K562 (cell line): ENCODE measurements around the gene GANAB. TPM values are rescaled to one million over a fixed set of nuclear protein-coding genes. Genes with fewer than 3 reads are reported as not detected.

Experiments
- ATAC-seq: fragments of 200-7000 bp; cut with Tn5 transposase; 3 replicates; pipeline ENCODE4 v1.9.1; 2020; ENCODE audit warnings: moderate library complexity
- BruUV-seq: library from RNA; stranded (reverse); fragments of 400-500 nt; replicated peaks from 2 replicates; lab custom pipeline; 2021; lab: Mats Ljungman, UMichigan
- CTCF ChIA-PET: fragments of 300-600 bp; formaldehyde crosslinking; extraction: SDS; loops from one replicate; lab custom pipeline; 2021; ENCODE audit warnings: low intra/inter-chr PET ratio; lab: Yijun Ruan, JAX
- POLR2A ChIA-PET: fragments of 300-600, 350-650 bp; sonication (Branson Sonifier 250); formaldehyde crosslinking; extraction: SDS; loops from one replicate; lab custom pipeline; 2021; ENCODE audit warnings: antibody characterized with exemption, inconsistent platforms; lab: Yijun Ruan, JAX
- DNase-seq, 4 experiments: peaks; one replicate each; pipeline versions ENCODE4 v3.0.0 to v3.0.0-alpha.2; 2011 to 2018; ENCODE audit warnings: low spot score in 3 of 4, mixed read lengths in 3 of 4; ENCODE audit errors: extremely low read depth in 1 of 4
- FAIRE-seq: peaks from 2 replicates; lab custom pipeline; 2011; peaks lifted over from hg19 to GRCh38; lab: Jason Lieb, UNC
- H2AFZ ChIP-seq: 2 replicates; pipeline ENCODE4 v1.6.0; 2011; ENCODE audit warnings: low read depth, low read length, control low read depth, inconsistent platforms
- H3K27ac ChIP-seq: fragments of 200-600 bp; 3 replicates; pipeline ENCODE4 v1.8.0; 2011; ENCODE audit warnings: low read depth, mild to moderate bottlenecking, control low read depth, inconsistent platforms, low read length, moderate library complexity, mixed read lengths; ENCODE audit errors: extremely low read depth
- H3K27me3 ChIP-seq, 2 experiments: fragments of 300-600 bp in 1 of 2; 2 replicates in 1 of 2; 3 replicates in 1 of 2; pipeline versions ENCODE4 v1.6.0 to v1.8.0; 2011; ENCODE audit warnings: inconsistent platforms in 2 of 2, low read length in 2 of 2, mild to moderate bottlenecking in 1 of 2, mixed read lengths in 1 of 2, moderate library complexity in 1 of 2; ENCODE audit not compliant: control insufficient read depth in 2 of 2, insufficient read depth in 2 of 2
- H3K36me3 ChIP-seq: fragments of 300-600 bp; 3 replicates; pipeline ENCODE4 v1.8.0; 2011; ENCODE audit warnings: mild to moderate bottlenecking, low read length, inconsistent platforms; ENCODE audit not compliant: control insufficient read depth, insufficient read depth
- H3K4me1 ChIP-seq, 2 experiments: fragments of 200-600 bp in 1 of 2; replicated peaks in 1 of 2; 2 replicates in 1 of 2; 3 replicates in 1 of 2; pipeline versions ENCODE4 v1.5.1 to v1.8.0; 2011; ENCODE audit warnings: inconsistent platforms in 2 of 2, low read length in 2 of 2, mild to moderate bottlenecking in 1 of 2, mixed read lengths in 1 of 2, moderate library complexity in 1 of 2; ENCODE audit not compliant: control insufficient read depth in 2 of 2, insufficient read depth in 2 of 2
- H3K4me2 ChIP-seq: 2 replicates; pipeline ENCODE4 v1.6.1; 2011; ENCODE audit warnings: low read length, control low read depth, inconsistent platforms, mixed read lengths; ENCODE audit not compliant: insufficient read depth
- H3K4me3 ChIP-seq: fragments of 200-600 bp; sonication (generic), shearing (Covaris generic); 2 replicates; pipeline ENCODE4 v1.5.1; 2016; ENCODE audit warnings: control low read depth, inconsistent platforms
- H3K79me2 ChIP-seq: fragments of 200-600 bp; 3 replicates; pipeline ENCODE4 v1.8.0; 2011; ENCODE audit warnings: low read length, inconsistent platforms; ENCODE audit not compliant: control insufficient read depth, insufficient read depth
- H3K9ac ChIP-seq, 2 experiments: 2 replicates each; pipeline versions ENCODE4 v1.6.0 to v1.6.1; 2011; ENCODE audit warnings: low read depth in 2 of 2, low read length in 2 of 2, control low read depth in 1 of 2, inconsistent platforms in 1 of 2, mild to moderate bottlenecking in 1 of 2, mixed read lengths in 1 of 2; ENCODE audit not compliant: insufficient read depth in 1 of 2
- H3K9me1 ChIP-seq: one replicate; pipeline ENCODE4 v1.6.0; 2011; ENCODE audit warnings: inconsistent platforms, mild to moderate bottlenecking, low read length, moderate library complexity; ENCODE audit not compliant: control insufficient read depth, insufficient read depth
- H3K9me3 ChIP-seq: replicated peaks from 2 replicates; pipeline ENCODE4 v1.5.1; 2011; ENCODE audit warnings: low read depth, low read length, inconsistent platforms; ENCODE audit not compliant: control insufficient read depth, insufficient read depth
- H4K20me1 ChIP-seq: replicated peaks from 2 replicates; pipeline ENCODE4 v1.6.1; 2011; ENCODE audit warnings: low read length, inconsistent platforms, mixed read lengths; ENCODE audit not compliant: control insufficient read depth, insufficient read depth
- ADNP ChIP-seq: fragments of 200-800 bp; sonication (Bioruptor generic); IDR thresholded peaks from 2 replicates; pipeline ENCODE4 v1.6.1; 2016; ENCODE audit warnings: missing genetic modification characterization, missing compliant biosample characterization
- FOXK2 ChIP-seq, 2 experiments: fragments of 450-650 bp; IDR thresholded peaks in 1 of 2; conservative IDR thresholded peaks in 1 of 2; 2 replicates each; pipeline ENCODE4 v1.6.1; 2016; ENCODE audit warnings: low read depth in 2 of 2, mild to moderate bottlenecking in 1 of 2
- GTF2F1 ChIP-seq: IDR thresholded peaks from 2 replicates; pipeline ENCODE4 v1.6.1; 2011; ENCODE audit warnings: low read depth, low read length, improper control_type of control experiment
- HMBOX1 ChIP-seq: sonication (generic); IDR thresholded peaks from 2 replicates; pipeline ENCODE4 v1.6.1; 2016
- KHSRP ChIP-seq: fragments of 450-650 bp; IDR thresholded peaks from 2 replicates; pipeline ENCODE4 v1.6.1; 2017
- MECOM ChIP-seq: fragments of 250-450 bp; sonication (Bioruptor Pico); IDR thresholded peaks from 2 replicates; pipeline ENCODE4 v1.8.0; 2022; ENCODE audit warnings: inconsistent platforms
- RBM34 ChIP-seq: fragments of 200-400 bp; formaldehyde crosslinking; IDR thresholded peaks from 2 replicates; pipeline ENCODE4 v1.6.1; 2018; ENCODE audit warnings: low read length, borderline replicate concordance; ENCODE audit not compliant: insufficient read depth
- ZNF212 ChIP-seq: fragments of 450-650 bp; formaldehyde crosslinking; IDR thresholded peaks from 2 replicates; pipeline ENCODE4 v1.4.0; 2020; ENCODE audit warnings: mild to moderate bottlenecking
- ZNF696 ChIP-seq: fragments of 250-450 bp; sonication (Bioruptor Pico); conservative IDR thresholded peaks from 2 replicates; pipeline ENCODE4 v1.4.0; 2020; ENCODE audit warnings: mild to moderate bottlenecking, moderate library complexity
- ZZZ3 ChIP-seq: fragments of 450-650 bp; IDR thresholded peaks from 2 replicates; pipeline ENCODE4 v1.6.1; 2016; ENCODE audit warnings: antibody characterized with exemption, mild to moderate bottlenecking, moderate library complexity
- WGBS: fragments of 100-300 bp; shearing (Covaris generic); methylation state at CpG from one replicate; pipeline ENCODE4 v1.1.6; 2016; ENCODE audit warnings: low coverage, mixed read lengths; ENCODE audit not compliant: insufficient coverage; ENCODE audit errors: missing lambda C conversion rate; 5-methylcytosine and 5-hydroxymethylcytosine counted together
- in situ Hi-C: fragments of 300-500 bp; cut with MboI; formaldehyde crosslinking; loops from 4 replicates; pipeline ENCODE4 v1.15.0; 2018; ENCODE audit warnings: inconsistent platforms, mixed read lengths
- intact Hi-C: fragments of 100-400 bp; cut with micrococcal nuclease; formaldehyde crosslinking; loops from 2 replicates; pipeline ENCODE4 v1.14.2; 2022
- polyA plus RNA-seq, 8 experiments: library from polyadenylated mRNA; depleted of rRNA in 4 of 8; stranded (reverse) in 5 of 8; unstranded in 3 of 8; fragments of >200 nt; fragmentation: Nextera tagmentation in 2 of 8; fragmentation: Illumina TruSeq in 1 of 8; extraction: Ambion mirVana in 2 of 8; extraction: Trizol in 1 of 8; gene quantifications; 2 replicates each; pipeline versions ENCODE4 v1.2.1 to v1.2.3, GENCODE V29; 2011 to 2014; ENCODE audit warnings: inconsistent platforms in 1 of 8, missing spikeins in 1 of 8
- total RNA-seq, 7 experiments: library from RNA; depleted of rRNA in 6 of 7; stranded (reverse); fragments of >200 nt in 6 of 7; fragmentation: Illumina TruSeq in 2 of 7; extraction: Trizol in 2 of 7; gene quantifications; 2 replicates each; pipeline versions ENCODE4 v1.2.1 to v1.2.3, GENCODE V29; 2011 to 2021; ENCODE audit warnings: low replicate concordance in 1 of 7
- TF ChIP-seq, protein P1 (sequence below): fragments of 450-650 bp; IDR thresholded peaks from 2 replicates; pipeline ENCODE4 v1.6.1; 2014; ENCODE audit warnings: low read depth, mild to moderate bottlenecking, moderate library complexity, borderline replicate concordance

GANAB gene
- total and polyA plus RNA-seq, 9 of the 15 experiments (the other 6 are each of a cell fraction or from before 2014, with no cell fraction given) = 6.5 to 284 (median 161) TPM

DNA sequence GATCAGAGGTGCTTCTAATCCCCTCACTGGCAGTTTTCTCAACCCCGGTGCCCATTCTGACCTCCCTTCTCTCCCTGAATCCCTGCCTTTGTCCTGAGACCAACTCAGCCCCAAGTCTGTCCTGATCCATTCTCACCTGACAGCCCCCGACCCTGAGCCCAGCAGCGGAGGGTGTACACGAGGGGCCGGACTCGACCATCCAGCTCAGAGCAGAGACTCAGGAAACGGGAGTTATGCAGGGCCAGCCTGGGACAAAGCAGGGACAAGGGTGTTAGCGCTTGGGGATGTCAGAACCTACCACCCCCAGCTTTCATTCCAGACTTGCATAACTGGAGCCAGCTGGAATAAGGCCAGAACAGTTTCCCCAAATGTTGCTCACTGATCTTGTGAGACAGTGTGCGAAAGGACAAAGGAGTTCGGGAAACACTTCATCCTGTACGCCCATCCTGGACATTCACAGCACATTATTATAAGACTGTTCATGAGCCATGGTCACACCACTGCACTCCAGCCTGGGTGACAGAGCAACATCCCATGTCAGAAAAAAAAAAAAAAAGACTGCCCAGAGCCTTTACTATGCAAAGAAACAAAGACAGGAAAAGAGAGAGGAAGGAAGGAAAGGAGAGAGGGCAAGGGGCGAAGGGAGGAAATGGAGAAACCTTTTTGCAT, 69.2 kb downstream of the GANAB start:
- ChIA-PET CTCF (no interaction called here), POLR2A (interaction anchor here (1.0 to 2.0 kb wide), 4 partner anchors 12 to 194 kb away, joined by 3 to 17 read pairs (median 5); partner anchors contain the start of genes C11orf98, CSKMT and TUT1)
- WGBS = 88% methylated on average over 11 of the region's 12 CpGs
- in situ Hi-C loops = no loop called here
- Histone ChIP-seq H3K4me2 (no peak overlapping the region), H3K9ac (peak overlapping the region in 1 of 2 experiments; percentile 82; a peak in 2 of 4 replicates), H3K4me1 (peaks cover 8 to 31% of the 10 kb centered on the region in 2 experiments; a peak in 4 of 5 replicates), H4K20me1 (peaks cover 3% of the 10 kb centered on the region; the same call in 1 of the 2 replicates), H2AFZ (no peak overlapping the region), H3K27ac (no peak overlapping the region; the same call in 2 of the 3 replicates), H3K27me3 (no peaks in the 10 kb centered on the region), H3K79me2 (peaks cover 31% of the 10 kb centered on the region), H3K4me3 (no peak overlapping the region), H3K36me3 (peaks cover 75% of the 10 kb centered on the region), H3K9me1 (no peaks in the 10 kb centered on the region), H3K9me3 (no peaks in the 10 kb centered on the region)
- FAIRE-seq (no peak), ATAC-seq (no peak), DNase-seq (no peak)
- no TSS peak for BruUV-seq
- no peak for TF ChIP-seq KHSRP
- no peak for TF ChIP-seq MECOM
- TF ChIP-seq ZZZ3 = no peak
- TF ChIP-seq FOXK2 (conservative IDR thresholded peaks at IDR 0.05 in 1 of 2, IDR thresholded peaks at IDR 0.05 in 1 of 2; ENCODE audit: low read depth in 2 of 2) = no peak
- no peak for TF ChIP-seq RBM34
- no peak for TF ChIP-seq HMBOX1
- TF ChIP-seq ZNF696 (CRISPR knock-in tag) = no peak
- TF ChIP-seq GTF2F1 = no peak
- no peak for TF ChIP-seq ADNP (tag)
- TF ChIP-seq, protein P1, sequence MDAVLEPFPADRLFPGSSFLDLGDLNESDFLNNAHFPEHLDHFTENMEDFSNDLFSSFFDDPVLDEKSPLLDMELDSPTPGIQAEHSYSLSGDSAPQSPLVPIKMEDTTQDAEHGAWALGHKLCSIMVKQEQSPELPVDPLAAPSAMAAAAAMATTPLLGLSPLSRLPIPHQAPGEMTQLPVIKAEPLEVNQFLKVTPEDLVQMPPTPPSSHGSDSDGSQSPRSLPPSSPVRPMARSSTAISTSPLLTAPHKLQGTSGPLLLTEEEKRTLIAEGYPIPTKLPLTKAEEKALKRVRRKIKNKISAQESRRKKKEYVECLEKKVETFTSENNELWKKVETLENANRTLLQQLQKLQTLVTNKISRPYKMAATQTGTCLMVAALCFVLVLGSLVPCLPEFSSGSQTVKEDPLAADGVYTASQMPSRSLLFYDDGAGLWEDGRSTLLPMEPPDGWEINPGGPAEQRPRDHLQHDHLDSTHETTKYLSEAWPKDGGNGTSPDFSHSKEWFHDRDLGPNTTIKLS = no peak
- TF ChIP-seq ZNF212 (CRISPR knock-in tag) = no peak
- intact Hi-C loops = no loop called here
